Stimulated activated CD4-positive, alpha-beta T cell treated with anti-CD3 and anti-CD28 coated beads, Interleukin-15, amount 100 ng/mL, for 48 hours (primary cell): ENCODE results near the gene MFSD12.
"Not testable (repeated sequence)": the region's sequence is repeated elsewhere in the genome, so short reads cannot be mapped to it uniquely, and the experiment has no call there.

Experiments used
- DNase-seq, 2 donors: peaks; one replicate each; pipeline ENCODE4 v3.0.0-alpha.2; 2020; ENCODE audit warnings: low read depth in 2 of 2

MFSD12 gene

GRCh38 chr19:3537438-3538240, 19.7 kb downstream of the MFSD12 start:
- no peak for DNase-seq

- no peak for DNase-seq
Measured at GRCh38 chr19:3537101-3537437, 20.3 kb downstream of the MFSD12 start.

- DNase-seq = no peak
Measured at GRCh38 chr19:3536429-3537100, 20.8 kb downstream of the MFSD12 start.

GRCh38 chr19:3535981-3536380, 21.4 kb downstream of the MFSD12 start:
- no peak for DNase-seq

- DNase-seq = no peak
Measured at GRCh38 chr19:3535563-3535965, 21.8 kb downstream of the MFSD12 start.

GRCh38 chr19:3535235-3535535, 22.2 kb downstream of the MFSD12 start:
- DNase-seq = no peak

- DNase-seq = no peak
Measured at GRCh38 chr19:3534375-3535234, 22.8 kb downstream of the MFSD12 start.

- no peak for DNase-seq
Measured at GRCh38 chr19:3533563-3534216, 23.7 kb downstream of the MFSD12 start.

- no peak for DNase-seq
Measured at GRCh38 chr19:3533033-3533432, 24.4 kb downstream of the MFSD12 start.

GRCh38 chr19:3532154-3532786, 25.1 kb downstream of the MFSD12 start:
- DNase-seq = no peak

- DNase-seq = no peak
Measured at GRCh38 chr19:3531716-3532115, 25.7 kb downstream of the MFSD12 start.

GRCh38 chr19:3530389-3530788, 27.0 kb downstream of the MFSD12 start:
- no peak for DNase-seq

GRCh38 chr19:3529299-3529698, 28.1 kb downstream of the MFSD12 start:
- DNase-seq = not testable (repeated sequence)

GRCh38 chr19:3528539-3529211, 28.7 kb downstream of the MFSD12 start:
- no peak for DNase-seq

- no peak for DNase-seq
Measured at GRCh38 chr19:3528080-3528479, 29.3 kb downstream of the MFSD12 start.

GRCh38 chr19:3527238-3527910, 30.0 kb downstream of the MFSD12 start:
- no peak for DNase-seq

GRCh38 chr19:3526507-3527237, 30.7 kb downstream of the MFSD12 start:
- DNase-seq = no peak

GRCh38 chr19:3524904-3525451, 32.4 kb downstream of the MFSD12 start:
- DNase-seq = no peak

- no peak for DNase-seq
Measured at GRCh38 chr19:3524078-3524842, 33.1 kb downstream of the MFSD12 start.
